ENCODE measurements around the gene STING1.
A peak's percentile ranks its signal among the peaks of the same experiment; 100 is the strongest.

The STING1 gene

DNA sequence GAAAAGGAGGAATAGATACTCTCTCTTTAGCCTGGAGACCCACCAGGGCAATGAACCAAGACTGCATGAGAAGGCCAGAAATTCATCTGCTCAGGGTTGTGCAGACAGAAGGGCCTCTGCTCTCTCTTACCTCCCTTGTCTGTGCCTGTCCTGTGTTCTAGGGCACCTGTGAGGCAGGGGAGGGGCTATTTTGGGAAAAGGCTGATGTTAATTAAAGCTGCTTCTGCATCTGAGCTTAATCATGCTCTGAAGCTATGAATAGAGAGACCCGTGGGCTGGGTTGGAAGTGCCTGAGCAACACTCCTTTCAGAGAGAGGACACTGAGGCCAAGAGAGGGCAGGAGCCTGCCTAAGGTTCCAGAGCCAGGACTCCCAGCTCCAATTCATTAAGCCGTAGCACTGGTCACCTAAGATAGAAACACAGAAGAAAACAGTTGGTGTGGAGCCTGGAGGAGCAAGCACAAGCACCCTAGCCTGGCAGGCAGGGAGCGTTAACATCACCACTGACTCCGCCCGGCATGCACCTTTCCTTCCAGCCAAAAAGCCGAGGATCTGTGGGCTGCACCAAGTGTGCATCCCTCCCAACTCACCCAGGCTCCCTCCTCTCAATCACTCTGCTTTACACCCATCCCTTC lies 31.4 kb upstream of the STING1 start:
- TF ChIP-seq, protein P1, sequence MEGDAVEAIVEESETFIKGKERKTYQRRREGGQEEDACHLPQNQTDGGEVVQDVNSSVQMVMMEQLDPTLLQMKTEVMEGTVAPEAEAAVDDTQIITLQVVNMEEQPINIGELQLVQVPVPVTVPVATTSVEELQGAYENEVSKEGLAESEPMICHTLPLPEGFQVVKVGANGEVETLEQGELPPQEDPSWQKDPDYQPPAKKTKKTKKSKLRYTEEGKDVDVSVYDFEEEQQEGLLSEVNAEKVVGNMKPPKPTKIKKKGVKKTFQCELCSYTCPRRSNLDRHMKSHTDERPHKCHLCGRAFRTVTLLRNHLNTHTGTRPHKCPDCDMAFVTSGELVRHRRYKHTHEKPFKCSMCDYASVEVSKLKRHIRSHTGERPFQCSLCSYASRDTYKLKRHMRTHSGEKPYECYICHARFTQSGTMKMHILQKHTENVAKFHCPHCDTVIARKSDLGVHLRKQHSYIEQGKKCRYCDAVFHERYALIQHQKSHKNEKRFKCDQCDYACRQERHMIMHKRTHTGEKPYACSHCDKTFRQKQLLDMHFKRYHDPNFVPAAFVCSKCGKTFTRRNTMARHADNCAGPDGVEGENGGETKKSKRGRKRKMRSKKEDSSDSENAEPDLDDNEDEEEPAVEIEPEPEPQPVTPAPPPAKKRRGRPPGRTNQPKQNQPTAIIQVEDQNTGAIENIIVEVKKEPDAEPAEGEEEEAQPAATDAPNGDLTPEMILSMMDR (IDR thresholded peaks at IDR 0.05): peak; percentile 16

DNA sequence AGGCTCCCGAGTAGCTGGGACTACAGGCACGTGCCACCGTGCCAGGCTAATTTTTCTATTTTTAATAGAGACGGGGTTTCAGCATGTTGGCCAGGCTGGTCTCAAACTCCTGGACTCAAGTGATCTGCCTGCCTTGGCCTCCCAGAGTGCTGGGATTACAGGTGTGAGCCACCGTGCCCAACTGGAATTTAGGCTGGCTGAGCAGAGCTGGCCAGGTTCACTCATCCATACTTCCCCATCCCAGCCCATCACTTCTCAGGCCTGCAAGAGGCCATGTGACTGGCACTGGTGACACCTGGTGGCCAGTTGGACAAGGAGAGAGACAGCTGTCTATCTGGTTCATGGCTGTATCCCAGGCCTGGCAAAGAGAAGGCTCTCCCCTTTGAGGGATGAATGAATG lies 30.9 kb upstream of the STING1 start:
- TF ChIP-seq, protein P1 (IDR thresholded peaks at IDR 0.05): peak; percentile 71

DNA sequence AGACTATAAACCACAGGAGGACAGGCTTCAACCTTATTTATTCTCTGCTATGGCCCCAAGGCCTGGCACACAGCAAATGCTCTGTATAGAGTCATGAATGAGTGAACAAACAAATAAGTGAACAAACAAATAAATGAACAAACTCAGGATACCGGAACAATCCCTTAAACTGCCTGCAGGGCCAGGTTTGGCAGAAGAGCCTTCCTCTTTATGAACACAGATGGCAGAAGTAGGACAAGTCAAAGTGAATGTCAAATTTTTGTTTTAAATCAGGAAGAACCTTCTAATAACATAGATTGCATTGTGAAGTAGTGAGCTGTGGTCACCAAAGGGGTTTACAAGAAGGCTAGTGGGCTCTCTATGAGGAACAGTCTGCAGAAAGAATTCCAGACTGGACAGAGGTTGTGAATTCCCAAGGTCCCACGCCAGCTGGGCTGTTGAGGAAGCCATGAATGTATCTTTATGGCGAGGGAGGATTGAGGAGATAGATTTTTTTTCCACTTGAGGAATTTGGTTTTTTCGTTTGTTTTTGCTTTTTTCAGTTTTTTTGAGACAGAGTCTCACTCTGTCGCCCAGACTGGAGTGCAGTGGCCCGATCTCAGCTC lies 30.3 kb upstream of the STING1 start:
- TF ChIP-seq, protein P1 (IDR thresholded peaks at IDR 0.05): no peak

DNA sequence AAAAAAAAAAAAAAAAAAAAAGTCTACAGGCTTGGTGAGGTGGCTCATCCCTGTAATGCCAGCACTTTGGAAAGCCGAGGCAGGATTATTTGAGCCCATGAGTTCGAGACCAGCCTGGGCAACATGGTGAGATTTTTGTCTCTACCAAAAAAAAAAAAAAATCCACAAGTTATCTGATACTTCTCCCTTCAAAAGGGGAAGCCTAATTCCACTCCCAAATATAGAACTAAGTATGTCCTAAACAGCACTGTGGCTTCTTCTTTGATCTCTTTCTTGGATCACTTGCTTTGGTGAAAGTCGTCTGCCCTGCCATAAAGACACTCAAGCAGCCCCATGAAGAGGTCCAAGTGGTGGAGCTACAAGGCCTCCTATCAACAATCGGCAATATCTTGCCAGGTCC lies 18.8 kb upstream of the STING1 start:
- TF ChIP-seq, protein P1 (IDR thresholded peaks at IDR 0.05): no peak

DNA sequence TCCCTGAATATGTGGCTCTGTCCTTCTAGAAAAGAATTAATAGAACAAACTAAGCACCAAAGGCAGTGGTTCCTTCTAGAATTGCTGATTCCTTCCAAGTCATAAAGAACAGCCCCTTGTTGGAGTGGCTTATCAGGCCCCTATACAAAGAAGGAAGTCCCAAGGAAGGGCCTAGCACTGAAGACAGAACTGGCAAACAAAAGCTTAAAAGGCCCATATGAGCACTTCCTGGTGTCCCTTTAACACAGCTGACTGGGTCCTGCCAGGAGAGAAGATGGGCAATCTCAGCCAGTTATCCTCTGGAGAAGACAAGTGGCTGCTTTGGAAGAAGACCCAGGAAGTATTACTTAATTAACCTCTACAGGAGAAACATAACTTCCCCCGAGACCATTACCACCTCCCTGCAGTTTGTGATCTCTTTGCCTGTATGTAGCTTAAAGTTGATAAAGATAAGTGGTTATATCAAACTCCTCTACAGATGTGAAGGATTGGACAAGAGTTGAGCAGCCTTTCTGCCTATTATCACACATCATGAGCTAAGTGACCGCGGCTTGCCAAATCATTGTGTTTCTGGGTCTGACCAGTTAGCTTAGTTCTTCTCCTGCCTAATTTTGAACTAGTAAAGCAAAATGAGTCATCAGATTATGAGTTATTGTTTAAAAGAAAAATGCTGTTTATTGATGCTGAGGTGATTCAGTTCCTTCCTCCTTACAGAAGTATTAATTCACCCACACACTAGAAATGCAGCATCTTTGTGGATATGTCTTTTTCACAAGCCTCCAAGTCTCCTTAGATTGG lies 13.3 kb upstream of the STING1 start:
- TF ChIP-seq, protein P1 (IDR thresholded peaks at IDR 0.05): no peak

DNA sequence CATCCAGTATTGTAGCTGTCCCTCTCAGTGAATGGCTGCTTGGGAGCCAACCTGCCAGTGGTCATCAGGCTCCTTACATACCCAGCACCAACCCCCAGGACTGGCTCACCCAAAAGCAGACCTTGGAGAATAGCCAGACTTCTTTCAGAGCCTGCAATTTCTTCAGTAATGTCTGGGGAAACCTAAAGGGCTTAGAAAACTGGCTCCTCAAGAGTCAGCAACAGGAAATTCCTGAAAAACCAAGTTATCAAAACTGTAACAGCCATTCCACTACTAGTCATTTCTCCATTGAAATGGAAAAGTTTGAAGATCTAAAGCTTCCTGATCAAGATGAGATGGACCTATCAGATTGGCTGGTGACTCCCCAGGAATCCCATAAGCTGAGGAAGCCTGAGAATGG lies 12.3 kb upstream of the STING1 start:
- TF ChIP-seq, protein P1 (IDR thresholded peaks at IDR 0.05): no peak

DNA sequence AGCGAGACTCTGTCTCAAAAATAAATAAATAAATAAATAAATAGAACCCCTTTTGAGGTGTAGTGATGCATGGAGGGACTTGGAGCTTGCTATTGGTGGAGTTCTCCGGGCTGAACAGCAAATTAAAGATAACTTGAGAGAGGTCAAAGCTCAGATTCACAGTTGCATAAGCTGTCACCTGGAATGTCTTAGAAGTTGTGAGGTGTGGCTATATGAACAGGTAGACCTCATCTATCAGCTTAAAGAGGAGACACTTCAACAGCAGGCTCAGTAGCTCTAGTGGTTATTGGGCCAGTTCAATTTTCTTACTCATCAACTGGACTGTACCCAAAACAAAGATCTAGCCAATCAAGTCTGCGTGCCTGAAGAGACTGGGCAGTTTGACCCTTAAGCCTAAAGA lies 11.7 kb upstream of the STING1 start:
- TF ChIP-seq, protein P1 (IDR thresholded peaks at IDR 0.05): no peak
